ENCODE results near the gene CBR1. TPM values are rescaled to one million over a fixed set of nuclear protein-coding genes. Genes with fewer than 3 reads are reported as not detected.

Gene CBR1
- total and polyA plus RNA-seq, 2 of the 8 experiments (the other 6 are each of a cell fraction or from before 2014, with no cell fraction given), result 1.8 to 207 TPM

DNA sequence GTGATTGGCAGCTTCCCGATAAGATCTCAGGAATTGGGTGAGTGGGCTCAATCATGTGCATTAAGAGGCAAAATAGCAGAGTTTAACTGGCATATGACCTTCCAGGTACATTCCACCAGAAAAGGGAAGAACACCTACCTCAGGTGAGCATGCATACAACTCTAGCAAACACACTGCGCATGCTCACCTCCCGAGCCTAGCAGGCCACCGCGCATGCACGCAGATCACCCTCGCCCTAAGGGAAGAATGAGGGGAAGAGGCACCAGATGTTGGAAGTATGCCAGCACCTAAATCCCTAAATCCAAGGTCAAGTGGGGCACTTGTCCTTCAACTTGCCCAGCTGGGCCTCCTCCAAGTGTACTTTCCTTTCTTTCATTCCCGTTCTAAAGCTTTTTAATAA, 41.4 kb downstream of the CBR1 start (continued):
- TF ChIP-seq SP2 (IDR thresholded peaks at IDR 0.05; ENCODE audit: low read length) (no peak), KDM4A (IDR thresholded peaks at IDR 0.05; ENCODE audit: low read depth, low read length, severe bottlenecking) (no peak), SIN3A (conservative IDR thresholded peaks at IDR 0.05 in 1 of 2, IDR thresholded peaks at IDR 0.05 in 1 of 2; ENCODE audit: low read depth in 1 of 2, low read length in 2 of 2) (no peak), JUN (IDR thresholded peaks at IDR 0.05; ENCODE audit: low read depth, low read length) (no peak), KDM5A (IDR thresholded peaks at IDR 0.05; ENCODE audit: low read length) (no peak)
- TF ChIP-seq, protein P1, sequence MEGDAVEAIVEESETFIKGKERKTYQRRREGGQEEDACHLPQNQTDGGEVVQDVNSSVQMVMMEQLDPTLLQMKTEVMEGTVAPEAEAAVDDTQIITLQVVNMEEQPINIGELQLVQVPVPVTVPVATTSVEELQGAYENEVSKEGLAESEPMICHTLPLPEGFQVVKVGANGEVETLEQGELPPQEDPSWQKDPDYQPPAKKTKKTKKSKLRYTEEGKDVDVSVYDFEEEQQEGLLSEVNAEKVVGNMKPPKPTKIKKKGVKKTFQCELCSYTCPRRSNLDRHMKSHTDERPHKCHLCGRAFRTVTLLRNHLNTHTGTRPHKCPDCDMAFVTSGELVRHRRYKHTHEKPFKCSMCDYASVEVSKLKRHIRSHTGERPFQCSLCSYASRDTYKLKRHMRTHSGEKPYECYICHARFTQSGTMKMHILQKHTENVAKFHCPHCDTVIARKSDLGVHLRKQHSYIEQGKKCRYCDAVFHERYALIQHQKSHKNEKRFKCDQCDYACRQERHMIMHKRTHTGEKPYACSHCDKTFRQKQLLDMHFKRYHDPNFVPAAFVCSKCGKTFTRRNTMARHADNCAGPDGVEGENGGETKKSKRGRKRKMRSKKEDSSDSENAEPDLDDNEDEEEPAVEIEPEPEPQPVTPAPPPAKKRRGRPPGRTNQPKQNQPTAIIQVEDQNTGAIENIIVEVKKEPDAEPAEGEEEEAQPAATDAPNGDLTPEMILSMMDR (IDR thresholded peaks at IDR 0.05; ENCODE audit: control extremely low read depth in 1 of 3, insufficient read depth in 1 of 3, low read depth in 1 of 3, low read length in 3 of 3), result no peak

Measured in H1 (cell line).